ENCODE results near the gene FKBP8. TPM values are rescaled to one million over a fixed set of nuclear protein-coding genes. Genes with fewer than 3 reads are reported as not detected.

The FKBP8 gene
- total RNA-seq, 1 experiment from 2014 or later: 182 TPM

GRCh38 chr19:18513868-18514267, 29.5 kb downstream of the FKBP8 start:
- intact Hi-C loops (cut with micrococcal nuclease; ENCODE audit: unreplicated experiment) (no loop called here), in situ Hi-C loops (cut with HindIII; ENCODE audit: low pct_unique_long_range_greater_than_20kb, low sequenced_read_pairs) (no loop called here)
- ATAC-seq (no peak), DNase-seq (ENCODE audit: low read depth, low spot score) (no peak)
- Histone ChIP-seq H3K27ac (ENCODE audit: low read length) (no peak overlapping the region), H3K27me3 (ENCODE audit: control insufficient read depth, insufficient read depth, low read length) (no peaks in the 10 kb centered on the region), H3K4me3 (ENCODE audit: low read depth in 2 of 2, low read length in 2 of 2) (no peak overlapping the region), H3K4me1 (ENCODE audit: control insufficient read depth, insufficient read depth, low read length) (peaks cover 7% of the 10 kb centered on the region), H3K9me3 (ENCODE audit: control insufficient read depth, insufficient read depth, low read depth, low read length) (no peaks in the 10 kb centered on the region), H3K36me3 (ENCODE audit: control insufficient read depth, insufficient read depth, low read length) (no peaks in the 10 kb centered on the region)
- TF ChIP-seq TCF7L2 (IDR thresholded peaks at IDR 0.05; ENCODE audit: low read depth, low read length): no peak
- TF ChIP-seq CTCF (IDR thresholded peaks at IDR 0.05): no peak
- no peak for TF ChIP-seq POLR2AphosphoS5 (IDR thresholded peaks at IDR 0.05; ENCODE audit: low read depth, low read length)
- no peak for TF ChIP-seq SIN3A (IDR thresholded peaks at IDR 0.05; ENCODE audit: borderline replicate concordance, insufficient read depth, low read depth, low read length)
- ChIA-PET POLR2A (no interaction called here), CTCF (interaction anchor here (0.5 kb wide), 1 partner anchor 16 kb away, joined by 4 read pairs; no protein-coding TSS in a partner anchor)
- no TSS peak for BruUV-seq (replicated peaks)

- H3K27ac ChIP-seq (ENCODE audit: low read length): no peak overlapping the region
- no peaks in the 10 kb centered on the region for H3K9me3 ChIP-seq (ENCODE audit: control insufficient read depth, insufficient read depth, low read depth, low read length)
- ATAC-seq: no peak
- intact Hi-C loops (cut with micrococcal nuclease; ENCODE audit: unreplicated experiment): no loop called here
- no peaks in the 10 kb centered on the region for H3K36me3 ChIP-seq (ENCODE audit: control insufficient read depth, insufficient read depth, low read length)
- H3K27me3 ChIP-seq (ENCODE audit: control insufficient read depth, insufficient read depth, low read length): no peaks in the 10 kb centered on the region
- CTCF ChIA-PET: interaction anchor here (0.5 to 1.5 kb wide), 3 partner anchors 10 to 47 kb away, joined by 3 to 7 read pairs (median 7); no protein-coding TSS in a partner anchor
- DNase-seq (ENCODE audit: low read depth, low spot score): no peak
- no TSS peak for BruUV-seq (replicated peaks)
- POLR2A ChIA-PET: no interaction called here
- H3K4me1 ChIP-seq (ENCODE audit: control insufficient read depth, insufficient read depth, low read length): peaks cover 25% of the 10 kb centered on the region
- in situ Hi-C loops (cut with HindIII; ENCODE audit: low pct_unique_long_range_greater_than_20kb, low sequenced_read_pairs): no loop called here
- no peak overlapping the region for H3K4me3 ChIP-seq (ENCODE audit: low read depth in 2 of 2, low read length in 2 of 2)
- TF ChIP-seq POLR2AphosphoS5 (IDR thresholded peaks at IDR 0.05; ENCODE audit: low read depth, low read length) (no peak), CTCF (IDR thresholded peaks at IDR 0.05) (no peak), TCF7L2 (IDR thresholded peaks at IDR 0.05; ENCODE audit: low read depth, low read length) (no peak)
Observed at GRCh38 chr19:18510216-18510615, 33.2 kb downstream of the FKBP8 start.

- intact Hi-C loops (cut with micrococcal nuclease; ENCODE audit: unreplicated experiment) (no loop called here), in situ Hi-C loops (cut with HindIII; ENCODE audit: low pct_unique_long_range_greater_than_20kb, low sequenced_read_pairs) (no loop called here)
- H3K9me3 ChIP-seq (ENCODE audit: control insufficient read depth, insufficient read depth, low read depth, low read length): no peaks in the 10 kb centered on the region
- BruUV-seq (replicated peaks): no TSS peak
- POLR2A ChIA-PET: interaction anchor here (0.8 kb wide), 1 partner anchor 19 kb away, joined by 9 read pairs; no protein-coding TSS in a partner anchor
- H3K27ac ChIP-seq (ENCODE audit: low read length): no peak overlapping the region
- no peak for ATAC-seq
- DNase-seq (ENCODE audit: low read depth, low spot score): no peak
- CTCF ChIA-PET: interaction anchor here (1.5 kb wide), 1 partner anchor 12 kb away, joined by 3 read pairs; no protein-coding TSS in a partner anchor
- no peaks in the 10 kb centered on the region for H3K27me3 ChIP-seq (ENCODE audit: control insufficient read depth, insufficient read depth, low read length)
- H3K36me3 ChIP-seq (ENCODE audit: control insufficient read depth, insufficient read depth, low read length): no peaks in the 10 kb centered on the region
- no peak for TF ChIP-seq POLR2AphosphoS5 (IDR thresholded peaks at IDR 0.05; ENCODE audit: low read depth, low read length)
- TF ChIP-seq REST (IDR thresholded peaks at IDR 0.05; ENCODE audit: insufficient read depth in 1 of 2, low read depth in 2 of 2, low read length in 1 of 2): no peak
- no peak for TF ChIP-seq SIN3A (IDR thresholded peaks at IDR 0.05; ENCODE audit: borderline replicate concordance, insufficient read depth, low read depth, low read length)
- no peak for TF ChIP-seq CTCF (IDR thresholded peaks at IDR 0.05)
- no peak for TF ChIP-seq TCF7L2 (IDR thresholded peaks at IDR 0.05; ENCODE audit: low read depth, low read length)
- H3K4me1 ChIP-seq (ENCODE audit: control insufficient read depth, insufficient read depth, low read length): peaks cover 21% of the 10 kb centered on the region
- H3K4me3 ChIP-seq (ENCODE audit: low read depth in 2 of 2, low read length in 2 of 2): no peak overlapping the region
Observed at GRCh38 chr19:18508585-18508984, 34.8 kb downstream of the FKBP8 start.
